K562 (cell line): Measurements from ENCODE around the gene BNIP3. TPM values are rescaled to one million over a fixed set of nuclear protein-coding genes. Genes with fewer than 3 reads are reported as not detected.
A peak's percentile ranks its signal among the peaks of the same experiment; 100 is the strongest.

Experiments used
- ATAC-seq: fragments of 200-7000 bp; cut with Tn5 transposase; 3 replicates; pipeline ENCODE4 v1.9.1; 2020; ENCODE audit warnings: moderate library complexity
- BruUV-seq: library from RNA; stranded (reverse); fragments of 400-500 nt; replicated peaks from 2 replicates; lab custom pipeline; 2021; lab: Mats Ljungman, UMichigan
- CTCF ChIA-PET: fragments of 300-600 bp; formaldehyde crosslinking; extraction: SDS; loops from one replicate; lab custom pipeline; 2021; ENCODE audit warnings: low intra/inter-chr PET ratio; lab: Yijun Ruan, JAX
- POLR2A ChIA-PET: fragments of 300-600, 350-650 bp; sonication (Branson Sonifier 250); formaldehyde crosslinking; extraction: SDS; loops from one replicate; lab custom pipeline; 2021; ENCODE audit warnings: antibody characterized with exemption, inconsistent platforms; lab: Yijun Ruan, JAX
- DNase-seq, 4 experiments: peaks; one replicate each; pipeline versions ENCODE4 v3.0.0 to v3.0.0-alpha.2; 2011 to 2018; ENCODE audit warnings: low spot score in 3 of 4, mixed read lengths in 3 of 4; ENCODE audit errors: extremely low read depth in 1 of 4
- FAIRE-seq: peaks from 2 replicates; lab custom pipeline; 2011; peaks lifted over from hg19 to GRCh38; lab: Jason Lieb, UNC
- H2AFZ ChIP-seq: 2 replicates; pipeline ENCODE4 v1.6.0; 2011; ENCODE audit warnings: low read depth, low read length, control low read depth, inconsistent platforms
- H3K27ac ChIP-seq: fragments of 200-600 bp; 3 replicates; pipeline ENCODE4 v1.8.0; 2011; ENCODE audit warnings: low read depth, mild to moderate bottlenecking, control low read depth, inconsistent platforms, low read length, moderate library complexity, mixed read lengths; ENCODE audit errors: extremely low read depth
- H3K27me3 ChIP-seq, 2 experiments: fragments of 300-600 bp in 1 of 2; 2 replicates in 1 of 2; 3 replicates in 1 of 2; pipeline versions ENCODE4 v1.6.0 to v1.8.0; 2011; ENCODE audit warnings: inconsistent platforms in 2 of 2, low read length in 2 of 2, mild to moderate bottlenecking in 1 of 2, mixed read lengths in 1 of 2, moderate library complexity in 1 of 2; ENCODE audit not compliant: control insufficient read depth in 2 of 2, insufficient read depth in 2 of 2
- H3K36me3 ChIP-seq: fragments of 300-600 bp; 3 replicates; pipeline ENCODE4 v1.8.0; 2011; ENCODE audit warnings: mild to moderate bottlenecking, low read length, inconsistent platforms; ENCODE audit not compliant: control insufficient read depth, insufficient read depth
- H3K4me1 ChIP-seq, 2 experiments: fragments of 200-600 bp in 1 of 2; replicated peaks in 1 of 2; 2 replicates in 1 of 2; 3 replicates in 1 of 2; pipeline versions ENCODE4 v1.5.1 to v1.8.0; 2011; ENCODE audit warnings: inconsistent platforms in 2 of 2, low read length in 2 of 2, mild to moderate bottlenecking in 1 of 2, mixed read lengths in 1 of 2, moderate library complexity in 1 of 2; ENCODE audit not compliant: control insufficient read depth in 2 of 2, insufficient read depth in 2 of 2
- H3K4me2 ChIP-seq: 2 replicates; pipeline ENCODE4 v1.6.1; 2011; ENCODE audit warnings: low read length, control low read depth, inconsistent platforms, mixed read lengths; ENCODE audit not compliant: insufficient read depth
- H3K4me3 ChIP-seq: fragments of 200-600 bp; sonication (generic), shearing (Covaris generic); 2 replicates; pipeline ENCODE4 v1.5.1; 2016; ENCODE audit warnings: control low read depth, inconsistent platforms
- H3K79me2 ChIP-seq: fragments of 200-600 bp; 3 replicates; pipeline ENCODE4 v1.8.0; 2011; ENCODE audit warnings: low read length, inconsistent platforms; ENCODE audit not compliant: control insufficient read depth, insufficient read depth
- H3K9ac ChIP-seq, 2 experiments: 2 replicates each; pipeline versions ENCODE4 v1.6.0 to v1.6.1; 2011; ENCODE audit warnings: low read depth in 2 of 2, low read length in 2 of 2, control low read depth in 1 of 2, inconsistent platforms in 1 of 2, mild to moderate bottlenecking in 1 of 2, mixed read lengths in 1 of 2; ENCODE audit not compliant: insufficient read depth in 1 of 2
- H3K9me1 ChIP-seq: one replicate; pipeline ENCODE4 v1.6.0; 2011; ENCODE audit warnings: inconsistent platforms, mild to moderate bottlenecking, low read length, moderate library complexity; ENCODE audit not compliant: control insufficient read depth, insufficient read depth
- H3K9me3 ChIP-seq: replicated peaks from 2 replicates; pipeline ENCODE4 v1.5.1; 2011; ENCODE audit warnings: low read depth, low read length, inconsistent platforms; ENCODE audit not compliant: control insufficient read depth, insufficient read depth
- H4K20me1 ChIP-seq: replicated peaks from 2 replicates; pipeline ENCODE4 v1.6.1; 2011; ENCODE audit warnings: low read length, inconsistent platforms, mixed read lengths; ENCODE audit not compliant: control insufficient read depth, insufficient read depth
- PTTG1 ChIP-seq: fragments of 450-650 bp; IDR thresholded peaks from 2 replicates; pipeline ENCODE4 v1.6.1; 2016; ENCODE audit warnings: low read depth, mild to moderate bottlenecking, missing genetic modification characterization, missing compliant biosample characterization
- ZNF121 ChIP-seq: sonication (generic); formaldehyde crosslinking; conservative IDR thresholded peaks from 2 replicates; pipeline ENCODE4 v1.8.0; 2022; ENCODE audit warnings: missing genetic modification reagents
- WGBS: fragments of 100-300 bp; shearing (Covaris generic); methylation state at CpG from one replicate; pipeline ENCODE4 v1.1.6; 2016; ENCODE audit warnings: low coverage, mixed read lengths; ENCODE audit not compliant: insufficient coverage; ENCODE audit errors: missing lambda C conversion rate; 5-methylcytosine and 5-hydroxymethylcytosine counted together
- in situ Hi-C: fragments of 300-500 bp; cut with MboI; formaldehyde crosslinking; loops from 4 replicates; pipeline ENCODE4 v1.15.0; 2018; ENCODE audit warnings: inconsistent platforms, mixed read lengths
- intact Hi-C: fragments of 100-400 bp; cut with micrococcal nuclease; formaldehyde crosslinking; loops from 2 replicates; pipeline ENCODE4 v1.14.2; 2022
- polyA plus RNA-seq, 8 experiments: library from polyadenylated mRNA; depleted of rRNA in 4 of 8; stranded (reverse) in 5 of 8; unstranded in 3 of 8; fragments of >200 nt; fragmentation: Nextera tagmentation in 2 of 8; fragmentation: Illumina TruSeq in 1 of 8; extraction: Ambion mirVana in 2 of 8; extraction: Trizol in 1 of 8; gene quantifications; 2 replicates each; pipeline versions ENCODE4 v1.2.1 to v1.2.3, GENCODE V29; 2011 to 2014; ENCODE audit warnings: inconsistent platforms in 1 of 8, missing spikeins in 1 of 8
- total RNA-seq, 7 experiments: library from RNA; depleted of rRNA in 6 of 7; stranded (reverse); fragments of >200 nt in 6 of 7; fragmentation: Illumina TruSeq in 2 of 7; extraction: Trizol in 2 of 7; gene quantifications; 2 replicates each; pipeline versions ENCODE4 v1.2.1 to v1.2.3, GENCODE V29; 2011 to 2021; ENCODE audit warnings: low replicate concordance in 1 of 7
- TF ChIP-seq, protein P1 (sequence below): fragments of 250-450 bp; sonication (Bioruptor Pico); IDR thresholded peaks from 2 replicates; pipeline ENCODE4 v1.5.0; 2021
- TF ChIP-seq, protein P2 (sequence below): sonication (generic); formaldehyde crosslinking; IDR thresholded peaks from 2 replicates; pipeline ENCODE4 v1.5.0; 2020; ENCODE audit warnings: missing genetic modification reagents

Gene BNIP3
- total and polyA plus RNA-seq, 9 of the 15 experiments (the other 6 are each of a cell fraction or from before 2014, with no cell fraction given) = 9.2 to 119 (median 42.2) TPM

DNA sequence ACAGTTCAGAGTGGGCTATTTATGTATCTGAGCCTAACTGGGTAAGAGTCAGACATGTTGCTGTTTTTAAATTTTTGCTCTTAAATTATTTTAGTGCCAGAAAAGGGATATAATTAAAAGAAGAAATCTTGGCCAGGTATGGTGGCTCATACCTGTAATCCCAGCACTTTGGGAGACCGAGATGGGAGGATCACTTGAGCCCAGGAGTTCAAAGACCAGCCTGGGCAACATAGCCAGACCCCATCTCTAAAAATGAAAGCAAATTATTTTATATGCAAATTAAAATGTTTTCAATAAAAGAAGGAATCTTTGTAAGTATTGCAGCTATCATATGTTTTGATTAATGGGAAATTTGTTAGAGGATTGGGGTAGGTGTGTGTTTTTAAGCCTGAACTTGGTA lies 39.3 kb downstream of the BNIP3 start:
- no peak overlapping the region for H3K9ac ChIP-seq
- BruUV-seq = TSS peak; percentile 18
- WGBS = 92% methylated on average over 1 of the region's 1 CpG
- in situ Hi-C loops (no loop called here), intact Hi-C loops (no loop called here)
- TF ChIP-seq ZNF121 (CRISPR knock-in tag) (0 out of 2 replicates have a peak, but pooled peaks have one; percentile 13), PTTG1 (tag) (no peak)
- TF ChIP-seq, protein P1, sequence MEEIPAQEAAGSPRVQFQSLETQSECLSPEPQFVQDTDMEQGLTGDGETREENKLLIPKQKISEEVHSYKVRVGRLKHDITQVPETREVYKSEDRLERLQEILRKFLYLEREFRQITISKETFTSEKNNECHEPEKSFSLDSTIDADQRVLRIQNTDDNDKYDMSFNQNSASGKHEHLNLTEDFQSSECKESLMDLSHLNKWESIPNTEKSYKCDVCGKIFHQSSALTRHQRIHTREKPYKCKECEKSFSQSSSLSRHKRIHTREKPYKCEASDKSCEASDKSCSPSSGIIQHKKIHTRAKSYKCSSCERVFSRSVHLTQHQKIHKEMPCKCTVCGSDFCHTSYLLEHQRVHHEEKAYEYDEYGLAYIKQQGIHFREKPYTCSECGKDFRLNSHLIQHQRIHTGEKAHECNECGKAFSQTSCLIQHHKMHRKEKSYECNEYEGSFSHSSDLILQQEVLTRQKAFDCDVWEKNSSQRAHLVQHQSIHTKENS (CRISPR knock-in tag) = no peak
- TF ChIP-seq, protein P2, sequence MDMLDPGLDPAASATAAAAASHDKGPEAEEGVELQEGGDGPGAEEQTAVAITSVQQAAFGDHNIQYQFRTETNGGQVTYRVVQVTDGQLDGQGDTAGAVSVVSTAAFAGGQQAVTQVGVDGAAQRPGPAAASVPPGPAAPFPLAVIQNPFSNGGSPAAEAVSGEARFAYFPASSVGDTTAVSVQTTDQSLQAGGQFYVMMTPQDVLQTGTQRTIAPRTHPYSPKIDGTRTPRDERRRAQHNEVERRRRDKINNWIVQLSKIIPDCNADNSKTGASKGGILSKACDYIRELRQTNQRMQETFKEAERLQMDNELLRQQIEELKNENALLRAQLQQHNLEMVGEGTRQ (CRISPR knock-in tag) = no peak
- H3K4me2 ChIP-seq = no peak overlapping the region
- H4K20me1 ChIP-seq = no peaks in the 10 kb centered on the region
- peaks cover 94% of the 10 kb centered on the region; the same call in 2 of the 3 replicates for H3K36me3 ChIP-seq
- no peaks in the 10 kb centered on the region for H3K27me3 ChIP-seq
- no peak overlapping the region for H2AFZ ChIP-seq
- ChIA-PET CTCF (interaction anchor here (0.9 kb wide), 1 partner anchor 57 kb away, joined by 3 read pairs; no protein-coding TSS in a partner anchor), POLR2A (interaction anchor here (0.9 to 1.4 kb wide), 3 partner anchors 9 to 45 kb away, joined by 3 to 7 read pairs (median 3); no protein-coding TSS in a partner anchor)
- no peak for ATAC-seq
- H3K27ac ChIP-seq = no peak overlapping the region
- H3K9me3 ChIP-seq = no peaks in the 10 kb centered on the region
- no peak overlapping the region for H3K4me3 ChIP-seq
- FAIRE-seq = no peak
- no peak for DNase-seq
- H3K4me1 ChIP-seq = no peaks in the 10 kb centered on the region
- no peaks in the 10 kb centered on the region for H3K9me1 ChIP-seq
- 0 out of 3 replicates have a peak, but pooled peaks cover 6% of the 10 kb centered on the region for H3K79me2 ChIP-seq
